ENCODE data around the gene EMX1. TPM values are rescaled to one million over a fixed set of nuclear protein-coding genes. Genes with fewer than 3 reads are reported as not detected.

EMX1 gene
- total and polyA plus RNA-seq, 2 of the 13 experiments (the other 11 are each of a cell fraction or from before 2014, with no cell fraction given) = 0.62 to 4.9 TPM

- TF ChIP-seq ZBED4 (CRISPR knock-in tag; IDR thresholded peaks at IDR 0.05; ENCODE audit: borderline replicate concordance) (peak; percentile 79; the same call in 1 of the 2 replicates), CEBPG (CRISPR knock-in tag; IDR thresholded peaks at IDR 0.05) (no peak), KDM4B (CRISPR knock-in tag; IDR thresholded peaks at IDR 0.05) (no peak), GFI1 (CRISPR knock-in tag; IDR thresholded peaks at IDR 0.05; ENCODE audit: borderline replicate concordance) (peak; percentile 67), NR2C2 (CRISPR knock-in tag; IDR thresholded peaks at IDR 0.05; ENCODE audit: borderline replicate concordance) (peak; percentile 52), ATF7-NPFF (CRISPR knock-in tag; IDR thresholded peaks at IDR 0.05; ENCODE audit: low read depth) (no peak; the same call in 1 of the 2 replicates), TRIM24 (CRISPR knock-in tag; IDR thresholded peaks at IDR 0.05) (no peak), RFX5 (IDR thresholded peaks at IDR 0.05; ENCODE audit: low read depth, low read length) (no peak), ZZZ3 (CRISPR knock-in tag; IDR thresholded peaks at IDR 0.05; ENCODE audit: borderline replicate concordance) (peak; percentile 48; the same call in 1 of the 2 replicates), SSRP1 (CRISPR knock-in tag; IDR thresholded peaks at IDR 0.05) (no peak), SUZ12 (IDR thresholded peaks at IDR 0.05; ENCODE audit: low read depth, low read length) (no peak), TGIF2 (CRISPR knock-in tag; IDR thresholded peaks at IDR 0.05) (no peak), ZNF276 (CRISPR knock-in tag; IDR thresholded peaks at IDR 0.05; ENCODE audit: low read depth) (peak; percentile 87; the same call in 1 of the 2 replicates), ZBTB21 (CRISPR knock-in tag; IDR thresholded peaks at IDR 0.05) (no peak), ZNF605 (CRISPR knock-in tag; IDR thresholded peaks at IDR 0.05) (peak; percentile 59), SAFB2 (CRISPR knock-in tag; IDR thresholded peaks at IDR 0.05; ENCODE audit: borderline replicate concordance, low read depth) (peak; percentile 82), TBX2 (CRISPR knock-in tag; IDR thresholded peaks at IDR 0.05; ENCODE audit: borderline replicate concordance) (peak; percentile 68; the same call in 1 of the 2 replicates), PPARG (CRISPR knock-in tag; conservative IDR thresholded peaks at IDR 0.05) (peak; percentile 50), HNRNPL (IDR thresholded peaks at IDR 0.05; ENCODE audit: low read depth, low read length) (no peak), HMG20B (CRISPR knock-in tag; conservative IDR thresholded peaks at IDR 0.05) (no peak), HCFC1 (IDR thresholded peaks at IDR 0.05; ENCODE audit: low read depth, low read length) (no peak), RCOR2 (CRISPR knock-in tag; IDR thresholded peaks at IDR 0.05) (no peak), ZFP91 (CRISPR knock-in tag; IDR thresholded peaks at IDR 0.05; ENCODE audit: borderline replicate concordance) (no peak; the same call in 1 of the 2 replicates), ZNF557 (CRISPR knock-in tag; IDR thresholded peaks at IDR 0.05) (peak; percentile 40; the same call in 1 of the 2 replicates), ZNF260 (CRISPR knock-in tag; IDR thresholded peaks at IDR 0.05; ENCODE audit: borderline replicate concordance, low read depth) (no peak)
Measured at GRCh38 chr2:72887032-72887739, 30.1 kb upstream of the EMX1 start, which contains the start of gene SPR (continued).

Measured in HepG2 (cell line).